GM13977 (cell line): Measurements from ENCODE around the gene MAX.

Experiments used
- DNase-seq: peaks from one replicate; pipeline ENCODE4 v3.0.0; 2012; ENCODE audit warnings: low spot score
- in situ Hi-C: fragments of 300-500 bp; cut with MboI; formaldehyde crosslinking; loops from one replicate; pipeline ENCODE4 v1.12.0; 2022; ENCODE audit warnings: low sequenced_read_pairs, low pct_unique_long_range_greater_than_20kb, mixed read lengths, inconsistent platforms; ENCODE audit not compliant: unreplicated experiment
- TF ChIP-seq, protein P1 (sequence below): IDR thresholded peaks from 2 replicates; pipeline ENCODE4 v1.5.1; 2012; ENCODE audit warnings: mild to moderate bottlenecking, control low read depth; ENCODE audit not compliant: insufficient read depth; ENCODE audit errors: extremely low read depth, missing control alignments

The MAX gene

DNA sequence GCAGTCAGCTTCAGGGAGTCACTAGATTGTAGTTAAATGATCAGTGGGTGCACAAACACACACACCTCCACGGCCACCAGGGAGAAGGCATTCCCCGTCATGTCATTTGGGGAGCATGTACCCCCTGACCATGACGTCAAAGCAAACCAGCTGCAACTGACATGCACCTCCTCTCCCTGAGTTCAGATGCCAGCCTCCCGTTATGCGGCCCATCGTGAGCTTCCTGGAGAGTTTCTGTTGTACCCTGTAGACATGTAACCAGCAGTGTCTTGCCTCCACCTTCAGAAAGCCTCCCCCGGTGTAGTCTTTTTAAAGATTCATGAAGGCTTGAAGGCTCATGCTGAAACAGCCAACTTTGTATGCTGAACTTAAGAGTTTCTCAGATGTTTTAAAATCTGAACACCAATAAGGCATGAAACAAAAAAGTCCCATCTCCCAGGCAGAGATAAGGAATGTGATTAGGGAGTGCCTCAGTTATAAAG lies 60.8 kb downstream of the MAX start:
- TF ChIP-seq, protein P1, sequence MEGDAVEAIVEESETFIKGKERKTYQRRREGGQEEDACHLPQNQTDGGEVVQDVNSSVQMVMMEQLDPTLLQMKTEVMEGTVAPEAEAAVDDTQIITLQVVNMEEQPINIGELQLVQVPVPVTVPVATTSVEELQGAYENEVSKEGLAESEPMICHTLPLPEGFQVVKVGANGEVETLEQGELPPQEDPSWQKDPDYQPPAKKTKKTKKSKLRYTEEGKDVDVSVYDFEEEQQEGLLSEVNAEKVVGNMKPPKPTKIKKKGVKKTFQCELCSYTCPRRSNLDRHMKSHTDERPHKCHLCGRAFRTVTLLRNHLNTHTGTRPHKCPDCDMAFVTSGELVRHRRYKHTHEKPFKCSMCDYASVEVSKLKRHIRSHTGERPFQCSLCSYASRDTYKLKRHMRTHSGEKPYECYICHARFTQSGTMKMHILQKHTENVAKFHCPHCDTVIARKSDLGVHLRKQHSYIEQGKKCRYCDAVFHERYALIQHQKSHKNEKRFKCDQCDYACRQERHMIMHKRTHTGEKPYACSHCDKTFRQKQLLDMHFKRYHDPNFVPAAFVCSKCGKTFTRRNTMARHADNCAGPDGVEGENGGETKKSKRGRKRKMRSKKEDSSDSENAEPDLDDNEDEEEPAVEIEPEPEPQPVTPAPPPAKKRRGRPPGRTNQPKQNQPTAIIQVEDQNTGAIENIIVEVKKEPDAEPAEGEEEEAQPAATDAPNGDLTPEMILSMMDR: no peak
- in situ Hi-C loops: no loop called here
- no peak for DNase-seq

DNA sequence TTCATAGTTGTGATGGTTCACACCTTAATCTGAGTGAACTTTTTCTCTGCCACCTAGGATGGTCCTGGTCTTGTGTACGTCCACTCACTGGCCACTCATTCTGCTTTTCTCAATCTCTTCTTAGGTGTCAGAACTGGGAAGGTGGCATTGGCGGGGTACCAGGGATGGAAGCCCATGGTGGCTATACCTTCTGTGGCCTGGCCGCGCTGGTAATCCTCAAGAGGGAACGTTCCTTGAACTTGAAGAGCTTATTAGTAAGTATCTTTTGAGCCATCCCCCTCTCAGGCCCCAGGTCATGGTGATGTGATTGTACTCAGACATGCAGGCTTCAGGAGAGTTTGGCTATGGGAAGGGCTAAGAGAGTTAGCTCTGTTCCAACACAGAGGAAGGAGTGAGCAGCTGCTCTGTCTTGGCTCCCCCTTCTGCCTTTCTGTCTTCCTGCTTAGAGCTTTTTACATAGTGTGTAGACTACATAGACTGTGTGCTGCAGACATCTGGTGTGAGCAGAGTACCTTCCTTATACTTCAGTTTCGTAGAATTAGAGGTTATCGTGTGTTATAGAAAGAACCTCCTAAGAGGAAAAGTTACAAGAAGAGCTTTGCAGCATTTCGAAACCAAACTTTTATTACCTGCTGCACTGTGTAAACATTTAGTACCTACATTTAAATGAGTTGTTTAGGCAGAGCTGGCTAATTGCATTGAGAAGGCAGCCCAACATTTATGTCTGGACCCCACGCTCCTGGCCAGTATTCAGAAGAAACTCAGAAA lies 61.5 kb downstream of the MAX start:
- in situ Hi-C loops: no loop called here
- TF ChIP-seq, protein P1: no peak
- DNase-seq: no peak

- TF ChIP-seq, protein P1: no peak
- no peak for DNase-seq
- in situ Hi-C loops: no loop called here
Observed at GRCh38 chr14:65038966-65039365, 63.4 kb downstream of the MAX start.

DNA sequence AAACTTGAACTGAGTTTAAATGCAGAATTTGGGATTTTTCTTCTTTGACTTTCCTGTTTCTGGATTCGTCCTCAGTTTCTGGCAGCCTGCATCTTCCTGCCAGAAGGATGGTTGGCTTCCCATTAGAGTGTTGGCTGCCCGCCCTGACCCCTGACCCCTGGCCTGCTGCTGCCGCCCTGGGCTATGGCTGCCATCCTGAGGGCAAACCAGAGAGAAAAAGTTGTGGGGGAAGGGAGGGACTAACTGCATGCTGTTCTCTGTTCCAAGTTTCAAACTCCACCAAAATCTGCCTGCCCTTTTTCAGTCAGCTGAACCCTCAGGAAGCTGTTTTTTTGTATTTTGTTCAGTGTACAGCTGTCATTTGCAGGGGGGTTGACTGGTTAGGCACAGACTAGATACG lies 67.3 kb downstream of the MAX start:
- no peak for DNase-seq
- in situ Hi-C loops: no loop called here

GRCh38 chr14:65034021-65034420 lies 68.3 kb downstream of the MAX start:
- in situ Hi-C loops: no loop called here
- no peak for DNase-seq
- TF ChIP-seq, protein P1: no peak

More for the DNA sequence above, 67.3 kb downstream of the MAX start:
- TF ChIP-seq, protein P1: no peak

- DNase-seq: no peak
- TF ChIP-seq, protein P1: no peak
- in situ Hi-C loops: no loop called here
Observed at GRCh38 chr14:65033181-65033580, 69.1 kb downstream of the MAX start.
